ENCODE results near the gene SPO11.

SPO11 gene

DNA sequence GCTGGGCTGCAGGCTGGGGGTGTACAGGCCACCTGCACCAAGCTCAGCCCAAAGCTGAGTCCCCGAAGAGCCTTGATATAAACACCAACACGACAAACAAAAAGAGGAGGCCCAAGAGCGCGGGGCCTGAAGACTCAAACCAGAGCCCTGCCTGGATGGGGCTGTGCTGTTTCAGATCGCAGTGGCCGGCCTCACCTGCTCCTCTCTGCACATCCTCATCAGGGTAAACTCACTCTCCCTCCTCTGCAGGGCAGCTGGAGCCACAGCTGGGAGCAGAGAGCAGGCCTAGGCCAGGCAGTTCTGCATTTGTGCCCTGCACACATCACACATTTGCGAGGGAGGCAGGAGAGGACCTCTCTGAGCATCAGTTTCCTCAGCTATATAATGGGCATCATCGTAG, 57.9 kb downstream of the SPO11 start:
- TF ChIP-seq, protein P1, sequence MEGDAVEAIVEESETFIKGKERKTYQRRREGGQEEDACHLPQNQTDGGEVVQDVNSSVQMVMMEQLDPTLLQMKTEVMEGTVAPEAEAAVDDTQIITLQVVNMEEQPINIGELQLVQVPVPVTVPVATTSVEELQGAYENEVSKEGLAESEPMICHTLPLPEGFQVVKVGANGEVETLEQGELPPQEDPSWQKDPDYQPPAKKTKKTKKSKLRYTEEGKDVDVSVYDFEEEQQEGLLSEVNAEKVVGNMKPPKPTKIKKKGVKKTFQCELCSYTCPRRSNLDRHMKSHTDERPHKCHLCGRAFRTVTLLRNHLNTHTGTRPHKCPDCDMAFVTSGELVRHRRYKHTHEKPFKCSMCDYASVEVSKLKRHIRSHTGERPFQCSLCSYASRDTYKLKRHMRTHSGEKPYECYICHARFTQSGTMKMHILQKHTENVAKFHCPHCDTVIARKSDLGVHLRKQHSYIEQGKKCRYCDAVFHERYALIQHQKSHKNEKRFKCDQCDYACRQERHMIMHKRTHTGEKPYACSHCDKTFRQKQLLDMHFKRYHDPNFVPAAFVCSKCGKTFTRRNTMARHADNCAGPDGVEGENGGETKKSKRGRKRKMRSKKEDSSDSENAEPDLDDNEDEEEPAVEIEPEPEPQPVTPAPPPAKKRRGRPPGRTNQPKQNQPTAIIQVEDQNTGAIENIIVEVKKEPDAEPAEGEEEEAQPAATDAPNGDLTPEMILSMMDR (IDR thresholded peaks at IDR 0.05), result no peak

DNA sequence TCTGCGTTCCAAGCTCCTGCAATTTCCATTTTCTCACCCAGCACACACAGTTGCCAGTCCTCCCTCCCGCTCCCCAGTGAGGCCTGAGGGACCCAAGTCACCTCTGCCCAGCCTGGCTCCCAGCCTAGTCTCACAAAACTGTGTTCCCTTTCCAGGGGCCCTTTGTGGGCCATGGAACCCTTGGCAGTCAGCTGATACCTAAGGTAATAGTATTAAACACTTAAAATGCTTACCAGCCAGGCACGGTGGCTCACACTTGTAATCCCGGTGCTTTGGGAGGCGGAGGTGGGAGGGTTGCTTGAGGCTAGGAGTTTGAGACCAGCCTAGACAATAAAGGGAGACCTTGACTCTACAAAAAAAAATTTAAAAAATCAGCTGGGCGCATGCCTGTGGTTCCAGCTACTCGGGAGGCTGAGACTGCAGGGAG, 58.4 kb downstream of the SPO11 start:
- TF ChIP-seq, protein P1 (IDR thresholded peaks at IDR 0.05), result no peak

DNA sequence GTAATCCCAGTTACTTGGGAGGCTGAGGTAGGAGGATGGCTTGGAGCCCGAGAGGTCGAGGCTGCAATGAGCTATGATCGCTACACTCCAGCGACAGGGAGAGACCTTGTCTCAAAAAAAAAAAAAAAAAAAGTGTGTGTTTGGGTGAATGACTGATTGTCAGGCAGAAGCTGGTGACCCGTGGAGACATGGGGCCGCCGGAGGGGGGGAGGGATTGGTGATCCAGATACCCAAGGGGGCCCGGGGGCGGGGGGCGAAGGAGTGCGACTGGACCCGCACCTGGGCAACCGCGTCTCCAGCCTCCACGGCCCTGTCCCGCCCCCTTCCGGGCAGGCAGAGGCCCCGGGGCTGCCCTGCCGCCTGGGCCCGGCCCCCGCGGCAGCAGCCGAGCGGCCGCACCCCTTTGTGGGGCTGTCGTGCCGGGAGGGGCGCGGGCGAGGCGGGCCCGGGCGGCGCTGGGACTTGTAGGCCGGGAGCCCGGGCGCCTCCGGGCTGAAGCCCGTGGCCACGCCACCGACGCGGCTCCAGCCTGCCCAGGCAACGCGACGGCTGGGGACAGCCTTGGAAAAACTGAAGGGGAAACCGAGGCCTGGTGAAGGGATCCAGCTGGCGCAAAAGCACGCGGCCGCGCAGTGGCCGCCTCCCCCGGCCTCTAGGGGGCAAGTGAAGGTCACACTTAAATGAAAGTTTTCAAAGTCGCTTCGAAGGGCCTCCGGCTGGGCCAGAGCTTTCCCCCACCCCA, 59.5 kb downstream of the SPO11 start:
- TF ChIP-seq, protein P1 (IDR thresholded peaks at IDR 0.05), result no peak

DNA sequence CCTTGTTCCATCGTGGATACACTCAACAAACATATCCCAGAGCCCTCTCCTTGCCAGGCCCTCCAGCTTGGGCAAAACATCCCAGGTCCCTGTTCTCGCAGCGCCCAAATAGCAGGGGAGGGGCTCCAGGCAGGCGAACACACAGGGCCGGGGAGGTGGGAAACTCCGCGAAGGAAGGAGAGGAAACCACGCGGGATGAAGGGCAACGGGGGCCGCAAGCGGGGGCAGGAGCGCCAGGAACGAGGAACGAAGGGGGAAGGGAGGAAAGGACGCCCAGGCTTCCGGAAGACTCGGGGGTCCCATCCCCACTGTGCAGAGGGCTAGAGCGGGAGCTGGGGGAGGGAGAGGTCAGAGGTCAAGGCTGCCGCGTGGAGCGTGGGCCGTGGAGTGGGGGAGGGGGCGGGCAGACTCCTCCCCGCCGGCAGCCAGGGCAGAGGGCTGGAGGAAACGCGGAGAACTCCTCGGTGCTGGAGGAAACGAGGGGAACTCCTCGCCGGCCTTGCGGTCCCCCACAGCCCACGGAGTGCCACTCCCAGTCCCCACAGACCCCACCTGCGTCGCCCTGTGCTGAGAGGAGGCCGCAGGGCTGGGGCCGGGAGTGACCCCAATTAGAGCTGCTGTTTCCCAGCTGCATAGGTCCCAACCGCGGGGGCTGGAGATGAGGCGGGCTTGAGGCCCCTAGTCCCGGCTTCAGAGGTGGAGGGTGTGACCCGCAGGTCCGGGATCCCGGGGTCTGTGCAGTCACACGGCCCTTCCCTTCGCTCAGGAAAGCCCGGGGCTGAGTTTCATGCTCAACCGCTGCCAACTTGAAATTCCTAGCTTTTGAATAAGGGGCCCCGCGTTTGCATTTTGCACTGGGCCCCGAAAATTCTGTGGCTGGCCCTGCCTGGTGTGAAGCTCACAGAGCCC, 60.3 kb downstream of the SPO11 start:
- TF ChIP-seq, protein P1 (IDR thresholded peaks at IDR 0.05), result no peak

DNA sequence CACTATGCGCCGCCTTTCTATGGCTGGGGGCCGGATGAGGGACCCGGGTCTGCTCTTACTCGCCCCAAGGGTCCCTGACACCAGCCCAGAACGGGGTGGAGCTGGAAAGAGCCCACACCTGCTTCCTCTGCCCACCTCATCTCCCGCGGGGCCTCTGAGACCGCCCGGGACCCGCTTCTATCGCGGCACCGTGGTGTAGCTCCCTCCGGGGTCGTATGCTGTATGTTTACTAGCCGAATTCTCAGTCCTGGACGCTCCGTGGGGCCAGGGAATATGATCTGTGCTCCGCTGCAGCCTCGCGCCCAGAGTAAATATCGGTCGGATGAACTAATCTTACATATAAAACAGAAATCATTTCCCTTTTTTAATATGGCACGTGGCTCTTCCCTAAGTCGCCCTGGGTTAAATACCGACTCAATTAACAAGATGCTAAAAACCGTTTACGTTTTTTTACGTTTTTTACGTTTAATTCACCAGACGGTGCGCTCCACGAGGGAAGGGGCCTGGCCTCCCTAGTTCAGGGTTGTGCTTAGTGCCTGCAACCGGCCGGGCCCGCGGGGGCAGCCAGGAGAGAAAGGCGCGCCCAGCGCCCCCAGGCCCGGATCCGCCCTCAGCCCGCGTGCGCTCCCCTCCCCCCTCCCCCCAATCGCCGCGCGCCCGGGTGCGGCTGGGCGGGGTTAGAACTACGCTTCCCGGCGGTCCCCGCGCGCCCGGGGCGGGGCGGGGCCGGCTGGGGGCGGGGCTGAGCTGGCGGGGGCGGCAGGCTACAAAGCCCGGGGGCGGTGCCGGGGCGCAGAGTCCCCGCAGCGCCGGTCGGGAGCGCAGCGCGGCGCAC, 61.2 kb downstream of the SPO11 start, which contains the start of gene RBM38:
TSS of gene RBM38 (plus strand) at position 793 of the 835 bp plus-strand sequence. CDS start 186 bp downstream, outside the sequence.
- TF ChIP-seq, protein P1 (IDR thresholded peaks at IDR 0.05), result no peak

DNA sequence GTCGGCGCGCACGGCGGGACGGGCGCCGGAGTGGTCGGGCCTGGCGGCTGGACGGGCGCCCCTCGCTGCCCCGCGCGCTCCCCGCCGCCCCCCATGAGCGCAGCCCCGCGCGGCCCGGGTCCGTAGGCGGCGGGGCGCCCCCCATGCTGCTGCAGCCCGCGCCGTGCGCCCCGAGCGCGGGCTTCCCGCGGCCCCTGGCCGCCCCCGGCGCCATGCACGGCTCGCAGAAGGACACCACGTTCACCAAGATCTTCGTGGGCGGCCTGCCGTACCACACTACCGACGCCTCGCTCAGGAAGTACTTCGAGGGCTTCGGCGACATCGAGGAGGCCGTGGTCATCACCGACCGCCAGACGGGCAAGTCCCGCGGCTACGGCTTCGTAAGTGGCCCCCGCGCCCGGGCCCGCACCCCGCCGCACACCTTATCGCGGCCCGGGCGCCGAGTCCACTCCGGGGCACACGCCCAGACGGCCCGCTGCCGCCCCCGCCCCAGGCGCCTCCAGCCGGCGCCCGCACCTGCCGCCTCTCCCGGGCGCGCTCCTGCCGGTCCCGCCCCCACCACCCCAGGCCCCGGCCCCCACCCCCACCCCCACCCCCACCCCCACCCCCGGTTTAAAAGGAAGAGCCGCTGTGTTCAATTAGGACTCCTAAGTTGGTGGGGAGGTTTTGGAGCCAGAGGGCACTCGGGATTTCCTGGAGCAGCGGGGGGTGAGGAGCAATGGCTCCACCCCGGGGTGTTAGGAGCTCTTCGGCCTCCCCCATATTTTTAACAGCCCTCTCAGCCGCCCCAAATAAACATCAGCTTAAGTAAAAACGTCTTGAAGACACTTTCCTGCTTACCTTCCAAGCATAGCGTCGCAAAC, 62.1 kb downstream of the SPO11 start:
- TF ChIP-seq, protein P1 (IDR thresholded peaks at IDR 0.05), result no peak

Data from LNCAP (cell line).